ENCODE measurements around the gene POPDC2. TPM values are rescaled to one million over a fixed set of nuclear protein-coding genes. Genes with fewer than 3 reads are reported as not detected.

Gene POPDC2
- total and polyA plus RNA-seq, 11 donors, result 511 to 1,022 (median 768) TPM

DNA sequence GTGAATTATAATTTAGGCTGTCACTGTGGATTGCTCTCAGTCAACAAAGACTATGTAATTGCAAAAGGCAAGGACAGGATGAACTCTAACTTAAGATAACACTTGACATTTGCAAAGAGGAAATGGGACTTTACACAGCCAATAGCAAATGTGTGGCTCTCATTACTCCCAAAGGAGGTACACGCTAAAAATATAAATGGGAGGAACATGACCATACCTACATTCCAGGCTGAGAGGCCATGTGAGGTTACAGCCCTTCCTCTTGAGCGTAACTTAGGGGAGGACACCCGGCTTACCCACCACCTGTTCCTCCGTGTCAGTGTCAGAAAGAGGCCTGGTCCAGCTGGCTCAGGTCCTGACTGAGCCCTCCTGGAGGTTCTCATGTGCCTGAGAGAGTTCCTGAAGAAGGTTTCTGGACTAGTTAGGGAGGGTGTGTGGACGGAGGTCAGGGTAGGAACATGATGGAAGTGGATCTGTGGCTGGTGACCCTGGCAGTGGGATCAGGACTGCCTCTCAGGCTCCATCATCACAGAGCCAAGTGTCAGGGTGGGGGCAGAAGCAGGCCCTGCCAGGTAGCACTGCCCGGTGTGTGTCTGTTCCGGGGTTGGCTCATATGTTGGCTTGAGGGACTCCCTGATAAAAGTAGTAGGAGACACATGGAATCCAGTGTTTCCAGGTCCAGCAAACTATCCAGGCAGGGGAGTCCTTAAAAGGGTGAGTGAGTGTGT is 7.9 kb downstream of the POPDC2 start:
- ATAC-seq (peak; percentile 81 to 85 (median 84)), DNase-seq (peak in 4 of 5 donors; percentile 68 to 85 (median 79))
- no peak for TF ChIP-seq POLR2A (IDR thresholded peaks at IDR 0.05)
- TF ChIP-seq, protein P1, sequence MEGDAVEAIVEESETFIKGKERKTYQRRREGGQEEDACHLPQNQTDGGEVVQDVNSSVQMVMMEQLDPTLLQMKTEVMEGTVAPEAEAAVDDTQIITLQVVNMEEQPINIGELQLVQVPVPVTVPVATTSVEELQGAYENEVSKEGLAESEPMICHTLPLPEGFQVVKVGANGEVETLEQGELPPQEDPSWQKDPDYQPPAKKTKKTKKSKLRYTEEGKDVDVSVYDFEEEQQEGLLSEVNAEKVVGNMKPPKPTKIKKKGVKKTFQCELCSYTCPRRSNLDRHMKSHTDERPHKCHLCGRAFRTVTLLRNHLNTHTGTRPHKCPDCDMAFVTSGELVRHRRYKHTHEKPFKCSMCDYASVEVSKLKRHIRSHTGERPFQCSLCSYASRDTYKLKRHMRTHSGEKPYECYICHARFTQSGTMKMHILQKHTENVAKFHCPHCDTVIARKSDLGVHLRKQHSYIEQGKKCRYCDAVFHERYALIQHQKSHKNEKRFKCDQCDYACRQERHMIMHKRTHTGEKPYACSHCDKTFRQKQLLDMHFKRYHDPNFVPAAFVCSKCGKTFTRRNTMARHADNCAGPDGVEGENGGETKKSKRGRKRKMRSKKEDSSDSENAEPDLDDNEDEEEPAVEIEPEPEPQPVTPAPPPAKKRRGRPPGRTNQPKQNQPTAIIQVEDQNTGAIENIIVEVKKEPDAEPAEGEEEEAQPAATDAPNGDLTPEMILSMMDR (IDR thresholded peaks at IDR 0.05), result no peak
- peak overlapping the region; percentile 61 to 99 (median 92) for H3K27ac ChIP-seq
- H3K36me3 ChIP-seq, result peaks cover 0 to 60% (median 32%) of the 10 kb centered on the region in 9 donors
- H3K4me3 ChIP-seq, result peak overlapping the region in 3 of 12 donors; percentile 2 to 30 (median 4)
- no peaks in the 10 kb centered on the region for H3K9me3 ChIP-seq
- no peaks in the 10 kb centered on the region for H3K27me3 ChIP-seq
- WGBS, 4 donors, result 17 to 30% (median 25%) methylated on average over 5 to 7 of the region's 7 CpGs
- H3K4me1 ChIP-seq, result peaks cover 11 to 75% (median 61%) of the 10 kb centered on the region in 12 donors
- intact Hi-C loops (cut with DNase I), result loop anchor here in 2 of 10 donors (5.0 kb wide), 1 partner anchor 75 kb away; the partner anchor contains the start of gene ADPRH (in 2 of the 2)

DNA sequence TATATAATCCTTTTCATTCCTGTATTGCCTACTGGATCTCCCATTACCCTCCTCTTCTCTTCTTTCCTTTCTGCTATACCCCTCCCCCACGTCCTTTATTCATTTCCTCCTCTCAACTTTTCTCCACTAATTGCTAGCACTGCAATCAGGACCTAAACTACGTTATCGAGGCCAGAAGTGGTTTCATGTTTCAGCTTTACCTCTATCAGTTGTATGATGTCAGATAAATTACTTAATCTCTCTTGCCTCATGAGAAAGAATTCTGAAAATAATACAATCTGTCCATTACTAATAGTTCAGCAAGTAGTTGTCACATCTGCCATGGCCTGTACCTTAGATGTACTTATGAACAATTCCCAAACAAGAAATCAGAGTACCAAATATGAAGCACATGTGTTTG is 10.6 kb downstream of the POPDC2 start:
- H3K4me3 ChIP-seq, result peak overlapping the region in 1 of 12 donors; percentile 11

DNA sequence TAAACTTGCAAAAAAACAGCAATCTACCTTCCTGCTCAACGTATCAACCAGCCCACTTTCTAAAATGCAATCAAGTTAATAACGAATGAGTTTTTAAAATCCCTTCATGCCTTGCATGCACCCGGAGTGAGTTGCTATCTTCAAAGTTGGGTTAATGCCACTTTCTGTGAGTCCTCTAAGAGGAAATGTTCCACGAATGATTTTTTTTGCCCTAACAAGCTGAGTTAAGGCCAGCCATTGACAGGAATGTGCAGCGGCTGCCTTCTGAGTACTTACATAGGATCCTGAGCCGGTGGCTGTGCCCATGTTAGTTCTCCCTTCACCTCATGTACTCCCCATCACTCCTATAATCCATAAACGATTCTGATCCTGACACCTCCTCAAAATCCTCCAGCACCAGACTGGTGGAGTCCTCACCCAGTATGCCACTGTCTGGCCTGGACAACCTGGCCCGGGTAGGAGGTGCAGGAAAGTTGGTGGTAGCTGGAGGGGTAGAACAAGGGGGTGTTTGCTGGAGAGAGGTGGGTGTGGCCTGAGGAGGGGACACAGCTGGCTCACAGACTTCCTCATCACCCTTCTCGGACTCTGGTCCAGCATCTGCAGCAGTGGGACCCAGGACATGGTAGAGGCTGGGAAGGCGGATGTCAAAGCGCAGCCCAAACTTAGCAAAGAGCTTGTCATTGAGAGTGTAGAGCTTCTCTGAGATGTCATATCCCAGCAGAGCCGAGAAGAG is 12.4 kb downstream of the POPDC2 start:
- Histone ChIP-seq H3K27me3 (no peaks in the 10 kb centered on the region), H3K4me3 (peak overlapping the region in 7 of 12 donors; percentile 2 to 34 (median 19)), H3K9me3 (no peaks in the 10 kb centered on the region), H3K27ac (peak overlapping the region; percentile 61 to 99 (median 92)), H3K4me1 (peaks cover 11 to 99% (median 76%) of the 10 kb centered on the region in 12 donors), H3K36me3 (peaks cover 0 to 66% (median 20%) of the 10 kb centered on the region in 9 donors)
- 36 to 51% (median 38%) methylated on average over 12 of the region's 12 CpGs for WGBS, 4 donors
- DNase-seq (no peak), ATAC-seq (peak in 1 of 4 donors; percentile 2)
- TF ChIP-seq POLR2A (IDR thresholded peaks at IDR 0.05), result no peak
- TF ChIP-seq, protein P1 (IDR thresholded peaks at IDR 0.05), result no peak
- intact Hi-C loops (cut with DNase I), result no loop called here

More for the DNA sequence above, 10.6 kb downstream of the POPDC2 start:
- TF ChIP-seq, protein P1 (IDR thresholded peaks at IDR 0.05), result no peak
- TF ChIP-seq POLR2A (IDR thresholded peaks at IDR 0.05), result no peak
- intact Hi-C loops (cut with DNase I), result loop anchor here in 2 of 10 donors (5.0 kb wide), 1 partner anchor 72 kb away; the partner anchor contains the start of gene ADPRH (in 2 of the 2)
- no peaks in the 10 kb centered on the region for H3K9me3 ChIP-seq
- DNase-seq (no peak), ATAC-seq (no peak)
- peaks cover 0 to 63% (median 23%) of the 10 kb centered on the region in 9 donors for H3K36me3 ChIP-seq
- peak overlapping the region; percentile 61 to 99 (median 92) for H3K27ac ChIP-seq
- 27 to 33% (median 30%) methylated on average over 3 of the region's 3 CpGs for WGBS, 4 donors
- H3K4me1 ChIP-seq, result peaks cover 11 to 97% (median 78%) of the 10 kb centered on the region in 12 donors
- H3K27me3 ChIP-seq, result no peaks in the 10 kb centered on the region
